HG03103 (cell line): ENCODE data around the gene CPE.

Experiments used
- ATAC-seq: cut with Tn5 transposase; IDR thresholded peaks from one replicate; pipeline ENCODE4 v1.9.1; 2021; ENCODE audit warnings: low read depth; ENCODE audit not compliant: unreplicated experiment

The CPE gene

GRCh38 chr4:165541851-165542459 is 163.1 kb downstream of the CPE start:
- ATAC-seq: no peak

- ATAC-seq: no peak
Observed at GRCh38 chr4:165542476-165542875, 163.7 kb downstream of the CPE start.
